K562 (cell line): ENCODE results near the gene CTNNB1. TPM values are rescaled to one million over a fixed set of nuclear protein-coding genes. Genes with fewer than 3 reads are reported as not detected.
A peak's percentile ranks its signal among the peaks of the same experiment; 100 is the strongest.

Experiments used
- ATAC-seq: fragments of 200-7000 bp; cut with Tn5 transposase; 3 replicates; pipeline ENCODE4 v1.9.1; 2020; ENCODE audit warnings: moderate library complexity
- BruUV-seq: library from RNA; stranded (reverse); fragments of 400-500 nt; replicated peaks from 2 replicates; lab custom pipeline; 2021; lab: Mats Ljungman, UMichigan
- CTCF ChIA-PET: fragments of 300-600 bp; formaldehyde crosslinking; extraction: SDS; loops from one replicate; lab custom pipeline; 2021; ENCODE audit warnings: low intra/inter-chr PET ratio; lab: Yijun Ruan, JAX
- POLR2A ChIA-PET: fragments of 300-600, 350-650 bp; sonication (Branson Sonifier 250); formaldehyde crosslinking; extraction: SDS; loops from one replicate; lab custom pipeline; 2021; ENCODE audit warnings: antibody characterized with exemption, inconsistent platforms; lab: Yijun Ruan, JAX
- DNase-seq, 4 experiments: peaks; one replicate each; pipeline versions ENCODE4 v3.0.0 to v3.0.0-alpha.2; 2011 to 2018; ENCODE audit warnings: low spot score in 3 of 4, mixed read lengths in 3 of 4; ENCODE audit errors: extremely low read depth in 1 of 4
- FAIRE-seq: peaks from 2 replicates; lab custom pipeline; 2011; peaks lifted over from hg19 to GRCh38; lab: Jason Lieb, UNC
- H2AFZ ChIP-seq: 2 replicates; pipeline ENCODE4 v1.6.0; 2011; ENCODE audit warnings: low read depth, low read length, control low read depth, inconsistent platforms
- H3K27ac ChIP-seq: fragments of 200-600 bp; 3 replicates; pipeline ENCODE4 v1.8.0; 2011; ENCODE audit warnings: low read depth, mild to moderate bottlenecking, control low read depth, inconsistent platforms, low read length, moderate library complexity, mixed read lengths; ENCODE audit errors: extremely low read depth
- H3K27me3 ChIP-seq, 2 experiments: fragments of 300-600 bp in 1 of 2; 2 replicates in 1 of 2; 3 replicates in 1 of 2; pipeline versions ENCODE4 v1.6.0 to v1.8.0; 2011; ENCODE audit warnings: inconsistent platforms in 2 of 2, low read length in 2 of 2, mild to moderate bottlenecking in 1 of 2, mixed read lengths in 1 of 2, moderate library complexity in 1 of 2; ENCODE audit not compliant: control insufficient read depth in 2 of 2, insufficient read depth in 2 of 2
- H3K36me3 ChIP-seq: fragments of 300-600 bp; 3 replicates; pipeline ENCODE4 v1.8.0; 2011; ENCODE audit warnings: mild to moderate bottlenecking, low read length, inconsistent platforms; ENCODE audit not compliant: control insufficient read depth, insufficient read depth
- H3K4me1 ChIP-seq, 2 experiments: fragments of 200-600 bp in 1 of 2; replicated peaks in 1 of 2; 2 replicates in 1 of 2; 3 replicates in 1 of 2; pipeline versions ENCODE4 v1.5.1 to v1.8.0; 2011; ENCODE audit warnings: inconsistent platforms in 2 of 2, low read length in 2 of 2, mild to moderate bottlenecking in 1 of 2, mixed read lengths in 1 of 2, moderate library complexity in 1 of 2; ENCODE audit not compliant: control insufficient read depth in 2 of 2, insufficient read depth in 2 of 2
- H3K4me2 ChIP-seq: 2 replicates; pipeline ENCODE4 v1.6.1; 2011; ENCODE audit warnings: low read length, control low read depth, inconsistent platforms, mixed read lengths; ENCODE audit not compliant: insufficient read depth
- H3K4me3 ChIP-seq: fragments of 200-600 bp; sonication (generic), shearing (Covaris generic); 2 replicates; pipeline ENCODE4 v1.5.1; 2016; ENCODE audit warnings: control low read depth, inconsistent platforms
- H3K79me2 ChIP-seq: fragments of 200-600 bp; 3 replicates; pipeline ENCODE4 v1.8.0; 2011; ENCODE audit warnings: low read length, inconsistent platforms; ENCODE audit not compliant: control insufficient read depth, insufficient read depth
- H3K9ac ChIP-seq, 2 experiments: 2 replicates each; pipeline versions ENCODE4 v1.6.0 to v1.6.1; 2011; ENCODE audit warnings: low read depth in 2 of 2, low read length in 2 of 2, control low read depth in 1 of 2, inconsistent platforms in 1 of 2, mild to moderate bottlenecking in 1 of 2, mixed read lengths in 1 of 2; ENCODE audit not compliant: insufficient read depth in 1 of 2
- H3K9me1 ChIP-seq: one replicate; pipeline ENCODE4 v1.6.0; 2011; ENCODE audit warnings: inconsistent platforms, mild to moderate bottlenecking, low read length, moderate library complexity; ENCODE audit not compliant: control insufficient read depth, insufficient read depth
- H3K9me3 ChIP-seq: replicated peaks from 2 replicates; pipeline ENCODE4 v1.5.1; 2011; ENCODE audit warnings: low read depth, low read length, inconsistent platforms; ENCODE audit not compliant: control insufficient read depth, insufficient read depth
- H4K20me1 ChIP-seq: replicated peaks from 2 replicates; pipeline ENCODE4 v1.6.1; 2011; ENCODE audit warnings: low read length, inconsistent platforms, mixed read lengths; ENCODE audit not compliant: control insufficient read depth, insufficient read depth
- EP400 ChIP-seq: fragments of 450-650 bp; IDR thresholded peaks from 2 replicates; pipeline ENCODE4 v1.6.1; 2017; ENCODE audit warnings: antibody characterized with exemption, mild to moderate bottlenecking, moderate library complexity
- GTF2A2 ChIP-seq: IDR thresholded peaks from 2 replicates; pipeline ENCODE4 v1.6.1; 2016; ENCODE audit warnings: mild to moderate bottlenecking, missing genetic modification characterization, missing compliant biosample characterization
- MTA1 ChIP-seq: fragments of 450-650 bp; IDR thresholded peaks from 2 replicates; pipeline ENCODE4 v1.6.1; 2017; ENCODE audit warnings: borderline replicate concordance
- PHTF2 ChIP-seq: fragments of 250-450 bp; sonication (Bioruptor Pico); IDR thresholded peaks from 2 replicates; pipeline ENCODE4 v1.5.0; 2021; ENCODE audit warnings: mild to moderate bottlenecking
- TAF1 ChIP-seq: IDR thresholded peaks from 2 replicates; pipeline ENCODE4 v1.6.1; 2011; ENCODE audit warnings: mild to moderate bottlenecking, low read length, moderate library complexity; ENCODE audit not compliant: insufficient read depth, control insufficient read depth, severe bottlenecking; ENCODE audit errors: extremely low read depth
- WGBS: fragments of 100-300 bp; shearing (Covaris generic); methylation state at CpG from one replicate; pipeline ENCODE4 v1.1.6; 2016; ENCODE audit warnings: low coverage, mixed read lengths; ENCODE audit not compliant: insufficient coverage; ENCODE audit errors: missing lambda C conversion rate; 5-methylcytosine and 5-hydroxymethylcytosine counted together
- in situ Hi-C: fragments of 300-500 bp; cut with MboI; formaldehyde crosslinking; loops from 4 replicates; pipeline ENCODE4 v1.15.0; 2018; ENCODE audit warnings: inconsistent platforms, mixed read lengths
- intact Hi-C: fragments of 100-400 bp; cut with micrococcal nuclease; formaldehyde crosslinking; loops from 2 replicates; pipeline ENCODE4 v1.14.2; 2022
- polyA plus RNA-seq, 8 experiments: library from polyadenylated mRNA; depleted of rRNA in 4 of 8; stranded (reverse) in 5 of 8; unstranded in 3 of 8; fragments of >200 nt; fragmentation: Nextera tagmentation in 2 of 8; fragmentation: Illumina TruSeq in 1 of 8; extraction: Ambion mirVana in 2 of 8; extraction: Trizol in 1 of 8; gene quantifications; 2 replicates each; pipeline versions ENCODE4 v1.2.1 to v1.2.3, GENCODE V29; 2011 to 2014; ENCODE audit warnings: inconsistent platforms in 1 of 8, missing spikeins in 1 of 8
- total RNA-seq, 7 experiments: library from RNA; depleted of rRNA in 6 of 7; stranded (reverse); fragments of >200 nt in 6 of 7; fragmentation: Illumina TruSeq in 2 of 7; extraction: Trizol in 2 of 7; gene quantifications; 2 replicates each; pipeline versions ENCODE4 v1.2.1 to v1.2.3, GENCODE V29; 2011 to 2021; ENCODE audit warnings: low replicate concordance in 1 of 7
- TF ChIP-seq, protein P1 (sequence below): sonication (generic); formaldehyde crosslinking; IDR thresholded peaks from 2 replicates; pipeline ENCODE4 v1.4.0; 2020; ENCODE audit warnings: mild to moderate bottlenecking, missing genetic modification reagents
- TF ChIP-seq, protein P2 (sequence below): IDR thresholded peaks from 2 replicates; pipeline ENCODE4 v1.6.1; 2016; ENCODE audit warnings: missing genetic modification characterization, missing compliant biosample characterization
- TF ChIP-seq, protein P3 (sequence below): fragments of 450-650 bp; IDR thresholded peaks from 2 replicates; pipeline ENCODE4 v1.6.1; 2016; ENCODE audit warnings: low read depth

Gene CTNNB1
- total and polyA plus RNA-seq, 9 of the 15 experiments (the other 6 are each of a cell fraction or from before 2014, with no cell fraction given) = 44.3 to 193 (median 154) TPM

DNA sequence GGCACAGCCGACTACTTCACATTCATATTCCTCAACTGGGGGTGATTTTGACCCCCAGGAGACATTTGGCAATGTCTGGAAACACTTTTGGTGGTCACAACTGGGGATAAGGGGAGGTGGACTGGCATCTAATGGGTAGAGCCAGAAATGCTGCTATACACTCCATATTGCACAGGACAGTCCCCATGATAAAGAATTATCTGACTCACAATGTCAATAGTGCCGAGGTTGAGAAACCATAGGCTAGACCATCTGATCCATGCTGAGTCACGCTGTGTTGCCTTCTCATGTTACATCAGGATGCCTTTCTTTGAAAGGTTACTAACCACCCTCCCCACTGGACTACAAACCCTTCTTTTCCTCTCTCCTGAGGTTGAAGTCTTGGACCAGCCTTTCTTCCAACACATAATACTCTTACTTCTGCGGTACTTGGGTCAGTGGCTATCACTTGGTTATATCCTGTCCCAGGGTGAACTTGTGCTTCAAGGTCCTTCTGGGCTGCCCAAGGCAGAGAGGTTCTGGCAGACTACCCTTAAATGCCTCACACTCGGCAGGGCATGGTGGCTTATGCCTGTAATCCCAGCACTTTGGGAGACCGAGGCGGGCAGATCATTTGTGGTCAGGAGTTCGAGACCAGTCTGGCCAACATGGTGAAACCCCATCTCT lies 68.8 kb downstream of the CTNNB1 start (continued):
- TF ChIP-seq, protein P1, sequence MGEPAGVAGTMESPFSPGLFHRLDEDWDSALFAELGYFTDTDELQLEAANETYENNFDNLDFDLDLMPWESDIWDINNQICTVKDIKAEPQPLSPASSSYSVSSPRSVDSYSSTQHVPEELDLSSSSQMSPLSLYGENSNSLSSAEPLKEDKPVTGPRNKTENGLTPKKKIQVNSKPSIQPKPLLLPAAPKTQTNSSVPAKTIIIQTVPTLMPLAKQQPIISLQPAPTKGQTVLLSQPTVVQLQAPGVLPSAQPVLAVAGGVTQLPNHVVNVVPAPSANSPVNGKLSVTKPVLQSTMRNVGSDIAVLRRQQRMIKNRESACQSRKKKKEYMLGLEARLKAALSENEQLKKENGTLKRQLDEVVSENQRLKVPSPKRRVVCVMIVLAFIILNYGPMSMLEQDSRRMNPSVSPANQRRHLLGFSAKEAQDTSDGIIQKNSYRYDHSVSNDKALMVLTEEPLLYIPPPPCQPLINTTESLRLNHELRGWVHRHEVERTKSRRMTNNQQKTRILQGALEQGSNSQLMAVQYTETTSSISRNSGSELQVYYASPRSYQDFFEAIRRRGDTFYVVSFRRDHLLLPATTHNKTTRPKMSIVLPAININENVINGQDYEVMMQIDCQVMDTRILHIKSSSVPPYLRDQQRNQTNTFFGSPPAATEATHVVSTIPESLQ (CRISPR knock-in tag) = no peak
- no peak for TF ChIP-seq TAF1
- TF ChIP-seq, all 486 proteins: peak for 85

DNA sequence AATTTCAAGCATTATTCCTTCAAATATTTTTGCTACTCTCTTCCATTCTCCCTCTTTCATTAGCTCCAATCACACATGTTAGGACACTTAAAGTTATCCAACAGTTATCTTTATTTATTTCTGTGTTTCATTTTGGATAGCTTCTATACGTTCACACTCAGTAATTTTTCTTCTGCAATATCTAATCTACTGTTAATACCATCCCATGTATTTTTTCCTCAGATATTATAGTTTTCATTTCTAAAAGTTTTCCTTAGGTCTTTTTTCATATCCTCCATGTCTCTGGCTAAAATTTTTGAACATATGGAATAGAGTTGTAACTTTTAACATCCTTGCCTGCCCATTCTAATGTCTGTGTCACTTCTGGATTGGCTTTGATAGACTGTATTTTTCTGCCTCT lies 73.4 kb downstream of the CTNNB1 start:
- no peaks in the 10 kb centered on the region for H3K36me3 ChIP-seq
- ATAC-seq (no peak), DNase-seq (no peak), FAIRE-seq (no peak)
- no peaks in the 10 kb centered on the region for H4K20me1 ChIP-seq
- H3K4me2 ChIP-seq = no peak overlapping the region
- H3K4me1 ChIP-seq = peaks cover 0 to 7% of the 10 kb centered on the region in 2 experiments; a peak in 3 of 5 replicates
- H3K27me3 ChIP-seq = no peaks in the 10 kb centered on the region; a peak in 1 of 5 replicates
- no TSS peak for BruUV-seq
- no peak overlapping the region for H2AFZ ChIP-seq
- H3K4me3 ChIP-seq = no peak overlapping the region
- ChIA-PET CTCF (interaction anchor here (0.6 kb wide), 1 partner anchor 1568 kb away, joined by 4 read pairs; no protein-coding TSS in a partner anchor), POLR2A (no interaction called here)
- H3K9ac ChIP-seq = no peak overlapping the region
- WGBS = 0% methylated on average over 1 of the region's 1 CpG
- H3K9me3 ChIP-seq = no peaks in the 10 kb centered on the region
- no peaks in the 10 kb centered on the region for H3K79me2 ChIP-seq
- no peaks in the 10 kb centered on the region for H3K9me1 ChIP-seq
- intact Hi-C loops = no loop called here
- H3K27ac ChIP-seq = no peak overlapping the region
- in situ Hi-C loops = no loop called here
- TF ChIP-seq, protein P2, sequence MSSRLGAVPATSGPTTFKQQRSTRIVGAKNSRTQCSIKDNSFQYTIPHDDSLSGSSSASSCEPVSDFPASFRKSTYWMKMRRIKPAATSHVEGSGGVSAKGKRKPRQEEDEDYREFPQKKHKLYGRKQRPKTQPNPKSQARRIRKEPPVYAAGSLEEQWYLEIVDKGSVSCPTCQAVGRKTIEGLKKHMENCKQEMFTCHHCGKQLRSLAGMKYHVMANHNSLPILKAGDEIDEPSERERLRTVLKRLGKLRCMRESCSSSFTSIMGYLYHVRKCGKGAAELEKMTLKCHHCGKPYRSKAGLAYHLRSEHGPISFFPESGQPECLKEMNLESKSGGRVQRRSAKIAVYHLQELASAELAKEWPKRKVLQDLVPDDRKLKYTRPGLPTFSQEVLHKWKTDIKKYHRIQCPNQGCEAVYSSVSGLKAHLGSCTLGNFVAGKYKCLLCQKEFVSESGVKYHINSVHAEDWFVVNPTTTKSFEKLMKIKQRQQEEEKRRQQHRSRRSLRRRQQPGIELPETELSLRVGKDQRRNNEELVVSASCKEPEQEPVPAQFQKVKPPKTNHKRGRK = 0 out of 2 replicates have a peak, but pooled peaks have one; percentile 6
- TF ChIP-seq, protein P3, sequence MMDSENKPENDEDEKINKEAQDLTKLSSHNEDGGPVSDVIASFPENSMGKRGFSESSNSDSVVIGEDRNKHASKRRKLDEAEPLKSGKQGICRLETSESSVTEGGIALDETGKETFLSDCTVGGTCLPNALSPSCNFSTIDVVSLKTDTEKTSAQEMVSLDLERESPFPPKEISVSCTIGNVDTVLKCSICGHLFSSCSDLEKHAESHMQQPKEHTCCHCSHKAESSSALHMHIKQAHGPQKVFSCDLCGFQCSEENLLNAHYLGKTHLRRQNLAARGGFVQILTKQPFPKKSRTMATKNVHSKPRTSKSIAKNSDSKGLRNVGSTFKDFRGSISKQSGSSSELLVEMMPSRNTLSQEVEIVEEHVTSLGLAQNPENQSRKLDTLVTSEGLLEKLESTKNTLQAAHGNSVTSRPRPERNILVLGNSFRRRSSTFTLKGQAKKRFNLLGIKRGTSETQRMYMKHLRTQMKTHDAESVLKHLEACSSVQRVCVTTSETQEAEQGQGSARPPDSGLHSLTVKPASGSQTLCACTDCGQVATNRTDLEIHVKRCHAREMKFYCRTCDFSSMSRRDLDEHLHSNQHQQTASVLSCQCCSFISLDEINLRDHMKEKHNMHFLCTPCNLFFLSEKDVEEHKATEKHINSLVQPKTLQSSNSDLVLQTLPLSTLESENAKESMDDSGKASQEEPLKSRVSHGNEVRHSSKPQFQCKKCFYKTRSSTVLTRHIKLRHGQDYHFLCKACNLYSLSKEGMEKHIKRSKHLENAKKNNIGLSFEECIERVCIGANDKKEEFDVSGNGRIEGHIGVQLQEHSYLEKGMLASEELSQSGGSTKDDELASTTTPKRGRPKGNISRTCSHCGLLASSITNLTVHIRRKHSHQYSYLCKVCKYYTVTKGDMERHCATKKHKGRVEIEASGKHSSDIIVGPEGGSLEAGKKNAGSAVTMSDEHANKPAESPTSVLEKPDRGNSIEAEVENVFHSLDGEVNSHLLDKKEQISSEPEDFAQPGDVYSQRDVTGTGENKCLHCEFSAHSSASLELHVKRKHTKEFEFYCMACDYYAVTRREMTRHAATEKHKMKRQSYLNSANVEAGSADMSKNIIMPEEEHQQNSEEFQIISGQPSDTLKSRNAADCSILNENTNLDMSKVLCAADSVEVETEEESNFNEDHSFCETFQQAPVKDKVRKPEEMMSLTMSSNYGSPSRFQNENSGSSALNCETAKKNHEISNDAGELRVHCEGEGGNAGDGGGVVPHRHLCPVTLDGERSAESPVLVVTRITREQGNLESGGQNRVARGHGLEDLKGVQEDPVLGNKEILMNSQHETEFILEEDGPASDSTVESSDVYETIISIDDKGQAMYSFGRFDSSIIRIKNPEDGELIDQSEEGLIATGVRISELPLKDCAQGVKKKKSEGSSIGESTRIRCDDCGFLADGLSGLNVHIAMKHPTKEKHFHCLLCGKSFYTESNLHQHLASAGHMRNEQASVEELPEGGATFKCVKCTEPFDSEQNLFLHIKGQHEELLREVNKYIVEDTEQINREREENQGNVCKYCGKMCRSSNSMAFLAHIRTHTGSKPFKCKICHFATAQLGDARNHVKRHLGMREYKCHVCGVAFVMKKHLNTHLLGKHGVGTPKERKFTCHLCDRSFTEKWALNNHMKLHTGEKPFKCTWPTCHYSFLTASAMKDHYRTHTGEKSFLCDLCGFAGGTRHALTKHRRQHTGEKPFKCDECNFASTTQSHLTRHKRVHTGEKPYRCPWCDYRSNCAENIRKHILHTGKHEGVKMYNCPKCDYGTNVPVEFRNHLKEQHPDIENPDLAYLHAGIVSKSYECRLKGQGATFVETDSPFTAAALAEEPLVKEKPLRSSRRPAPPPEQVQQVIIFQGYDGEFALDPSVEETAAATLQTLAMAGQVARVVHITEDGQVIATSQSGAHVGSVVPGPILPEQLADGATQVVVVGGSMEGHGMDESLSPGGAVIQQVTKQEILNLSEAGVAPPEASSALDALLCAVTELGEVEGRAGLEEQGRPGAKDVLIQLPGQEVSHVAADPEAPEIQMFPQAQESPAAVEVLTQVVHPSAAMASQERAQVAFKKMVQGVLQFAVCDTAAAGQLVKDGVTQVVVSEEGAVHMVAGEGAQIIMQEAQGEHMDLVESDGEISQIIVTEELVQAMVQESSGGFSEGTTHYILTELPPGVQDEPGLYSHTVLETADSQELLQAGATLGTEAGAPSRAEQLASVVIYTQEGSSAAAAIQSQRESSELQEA = no peak
- no peak for TF ChIP-seq EP400
- TF ChIP-seq GTF2A2 (tag) = no peak
- TF ChIP-seq PHTF2 (CRISPR knock-in tag) = no peak
- TF ChIP-seq MTA1 = no peak
